GM23338 (cell line): ENCODE measurements around the gene SLC39A10. TPM values are rescaled to one million over a fixed set of nuclear protein-coding genes. Genes with fewer than 3 reads are reported as not detected.

Experiments used
- CREB1 ChIP-seq: fragments of 250-450 bp; sonication (Bioruptor Pico); IDR thresholded peaks from 2 replicates; pipeline ENCODE4 v1.5.0; 2020; ENCODE audit warnings: low read depth, mild to moderate bottlenecking, moderate library complexity
- ETS1 ChIP-seq: IDR thresholded peaks from 2 replicates; pipeline ENCODE4 v1.6.1; 2016; ENCODE audit warnings: antibody characterized with exemption
- NANOG ChIP-seq: IDR thresholded peaks from 2 replicates; pipeline ENCODE4 v1.6.1; 2016; ENCODE audit warnings: antibody characterized with exemption, borderline replicate concordance
- ZNF114 ChIP-seq: fragments of 250-450 bp; sonication (Bioruptor Pico); IDR thresholded peaks from 2 replicates; pipeline ENCODE4 v1.5.0; 2020; ENCODE audit warnings: mild to moderate bottlenecking, moderate library complexity
- polyA plus RNA-seq: library from polyadenylated mRNA; unstranded; fragments of >200 nt; fragmentation: Nextera tagmentation; extraction: Ambion mirVana; gene quantifications from 2 replicates; pipeline ENCODE4 v1.2.1, GENCODE V29; 2016
- small RNA-seq: library from RNA; depleted of rRNA; stranded (forward); fragments of <200 nt; gene quantifications from one replicate; pipeline ENCODE3, GENCODE V24; 2014; ENCODE audit warnings: low replicate concordance
- total RNA-seq: library from RNA; depleted of rRNA; stranded (reverse); fragments of >200 nt; shearing (Covaris generic); gene quantifications from 2 replicates; pipeline ENCODE4 v1.2.3, GENCODE V29; 2014

SLC39A10 gene
- total and polyA plus RNA-seq, 2 experiments from 2014 or later = 261 to 356 TPM

- no peak for TF ChIP-seq CREB1 (CRISPR knock-in tag)
- no peak for TF ChIP-seq ETS1
- TF ChIP-seq ZNF114 (CRISPR knock-in tag) = no peak
- no peak for TF ChIP-seq NANOG
These were observed 125.1 kb downstream of the SLC39A10 start (continued) for GRCh38 chr2:195782156-195782555.

Small RNA genes within 50 kb of the gene (small RNA-seq; reads per million reads assigned to genes)
- not detected for gene RNU6-915P
